Measurements from ENCODE around the gene AOPEP. TPM values are rescaled to one million over a fixed set of nuclear protein-coding genes. Genes with fewer than 3 reads are reported as not detected.

Gene AOPEP
- total and polyA plus RNA-seq, 2 donors (not counting 3 experiments of a cell fraction or from before 2014, with no cell fraction given): 20.2 to 41.6 TPM

DNA sequence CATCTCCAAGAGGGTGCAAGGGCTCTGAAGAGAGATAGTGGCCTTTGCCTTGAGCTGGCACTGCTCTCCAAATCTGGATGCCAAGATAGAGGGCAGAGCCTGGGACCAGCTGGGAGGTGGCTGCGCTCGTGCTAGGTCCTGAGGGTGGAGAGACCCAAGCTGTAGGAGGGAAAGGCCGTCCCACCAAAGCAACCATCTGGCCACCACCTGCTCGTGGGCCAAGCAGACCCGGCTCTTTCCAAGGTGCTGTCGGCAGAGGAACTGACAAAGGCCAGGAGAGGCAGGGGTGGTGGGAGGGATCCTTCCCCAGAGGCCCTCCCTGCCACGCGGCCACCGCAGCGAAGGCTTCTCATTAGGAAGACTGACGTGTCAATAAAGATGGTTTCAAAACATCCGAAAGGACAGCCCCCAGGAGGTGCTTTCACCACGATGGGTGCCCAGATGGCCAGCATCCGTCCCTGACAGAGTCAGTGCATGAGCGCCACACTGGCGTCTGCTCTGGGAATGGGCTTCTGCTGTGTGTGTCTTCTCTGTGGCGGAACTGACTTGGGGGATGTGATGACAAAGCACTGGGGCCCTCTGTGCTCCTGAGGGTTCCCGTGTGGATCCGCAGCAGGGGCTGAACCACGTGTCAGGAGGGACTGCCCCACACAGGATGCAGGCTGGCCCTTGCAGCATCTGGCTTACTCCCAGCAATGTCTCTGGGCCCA lies 377.5 kb downstream of the AOPEP start:
- no peak overlapping the region for H3K4me2 ChIP-seq (ENCODE audit: insufficient read depth, low read length)
- no peaks in the 10 kb centered on the region for H3K79me2 ChIP-seq (ENCODE audit: control insufficient read depth, insufficient read depth, low read length)
- intact Hi-C loops (cut with micrococcal nuclease): no loop called here
- no peak for TF ChIP-seq GATA2 (IDR thresholded peaks at IDR 0.05; ENCODE audit: insufficient read depth, insufficient read length, low read depth, low read length)
- H3K9ac ChIP-seq (replicated peaks; ENCODE audit: extremely low read depth, insufficient read depth, low read length): no peak overlapping the region
- no peak for DNase-seq (ENCODE audit: low read depth, low spot score)
- dilution Hi-C loops (cut with MboI; ENCODE audit: extremely low pct_ligation_motif_present, low sequenced_read_pairs): no loop called here
- no peak overlapping the region for H2AFZ ChIP-seq (ENCODE audit: low read depth, low read length)
- H3K9me1 ChIP-seq (replicated peaks; ENCODE audit: control insufficient read depth, extremely low read depth, insufficient read depth, low read length): no peaks in the 10 kb centered on the region
- POLR2A ChIA-PET: no interaction called here
- BruUV-seq (replicated peaks): no TSS peak
- no peak overlapping the region for H3K4me3 ChIP-seq (replicated peaks in 1 of 3; ENCODE audit: insufficient read depth in 1 of 3, low read depth in 1 of 3, low read length in 3 of 3)
- CTCF ChIA-PET: interaction anchor here (1.1 to 2.1 kb wide), 2 partner anchors 31 to 422 kb away, joined by 3 to 4 read pairs; no protein-coding TSS in a partner anchor
- no peaks in the 10 kb centered on the region for H4K20me1 ChIP-seq (replicated peaks; ENCODE audit: control insufficient read depth, extremely low read depth, insufficient read depth, low read length)
- no peak for FAIRE-seq
- peaks cover 5% of the 10 kb centered on the region for H3K4me1 ChIP-seq (ENCODE audit: control insufficient read depth, extremely low read depth, insufficient read depth, low read length)
- no peaks in the 10 kb centered on the region for H3K9me3 ChIP-seq (replicated peaks; ENCODE audit: control insufficient read depth, insufficient read depth, low read length)
- no peaks in the 10 kb centered on the region for H3K27me3 ChIP-seq (ENCODE audit: control insufficient read depth in 2 of 2, insufficient read depth in 2 of 2, low read length in 2 of 2)
- no peak overlapping the region for H3K27ac ChIP-seq (ENCODE audit: insufficient read depth, low read depth, low read length)
- H3K36me3 ChIP-seq (ENCODE audit: control insufficient read depth in 2 of 2, extremely low read depth in 1 of 2, insufficient read depth in 2 of 2, low read length in 2 of 2): peaks cover 3 to 7% of the 10 kb centered on the region in 2 experiments

GRCh38 chr9:95104581-95104960 lies 378.1 kb downstream of the AOPEP start:
- CTCF ChIA-PET: interaction anchor here (2.1 kb wide), 1 partner anchor 423 kb away, joined by 4 read pairs; no protein-coding TSS in a partner anchor
- no TSS peak for BruUV-seq (replicated peaks)

More at GRCh38 chr9:95104581-95104960, 378.1 kb downstream of the AOPEP start:
- Histone ChIP-seq H3K36me3 (ENCODE audit: control insufficient read depth in 2 of 2, extremely low read depth in 1 of 2, insufficient read depth in 2 of 2, low read length in 2 of 2) (peaks cover 2 to 7% of the 10 kb centered on the region in 2 experiments), H3K9me1 (replicated peaks; ENCODE audit: control insufficient read depth, extremely low read depth, insufficient read depth, low read length) (no peaks in the 10 kb centered on the region), H4K20me1 (replicated peaks; ENCODE audit: control insufficient read depth, extremely low read depth, insufficient read depth, low read length) (no peaks in the 10 kb centered on the region), H3K27ac (ENCODE audit: insufficient read depth, low read depth, low read length) (no peak overlapping the region), H3K4me1 (ENCODE audit: control insufficient read depth, extremely low read depth, insufficient read depth, low read length) (peaks cover 5% of the 10 kb centered on the region), H3K9ac (replicated peaks; ENCODE audit: extremely low read depth, insufficient read depth, low read length) (no peak overlapping the region), H3K27me3 (ENCODE audit: control insufficient read depth in 2 of 2, insufficient read depth in 2 of 2, low read length in 2 of 2) (no peaks in the 10 kb centered on the region), H3K79me2 (ENCODE audit: control insufficient read depth, insufficient read depth, low read length) (no peaks in the 10 kb centered on the region), H2AFZ (ENCODE audit: low read depth, low read length) (no peak overlapping the region), H3K4me2 (ENCODE audit: insufficient read depth, low read length) (no peak overlapping the region), H3K9me3 (replicated peaks; ENCODE audit: control insufficient read depth, insufficient read depth, low read length) (no peaks in the 10 kb centered on the region), H3K4me3 (replicated peaks in 1 of 3; ENCODE audit: insufficient read depth in 1 of 3, low read depth in 1 of 3, low read length in 3 of 3) (no peak overlapping the region)
- TF ChIP-seq EZH2 (IDR thresholded peaks at IDR 0.05; ENCODE audit: borderline replicate concordance, low read depth, low read length, severe bottlenecking) (no peak), JUN (IDR thresholded peaks at IDR 0.05; ENCODE audit: borderline replicate concordance, insufficient read depth, insufficient read length, low read depth) (no peak), POLR2AphosphoS5 (IDR thresholded peaks at IDR 0.05; ENCODE audit: insufficient read depth, low read depth, low read length) (no peak)
- POLR2A ChIA-PET: no interaction called here
- DNase-seq (ENCODE audit: low read depth, low spot score) (no peak), FAIRE-seq (no peak)
- dilution Hi-C loops (cut with MboI; ENCODE audit: extremely low pct_ligation_motif_present, low sequenced_read_pairs) (no loop called here), intact Hi-C loops (cut with micrococcal nuclease) (no loop called here)

All from endothelial cell of umbilical vein (primary cell).